ENCODE measurements around the gene KIFAP3.
A peak's percentile ranks its signal among the peaks of the same experiment; 100 is the strongest.
"Not testable (repeated sequence)": the region's sequence is repeated elsewhere in the genome, so short reads cannot be mapped to it uniquely, and the experiment has no call there.

KIFAP3 gene

DNA sequence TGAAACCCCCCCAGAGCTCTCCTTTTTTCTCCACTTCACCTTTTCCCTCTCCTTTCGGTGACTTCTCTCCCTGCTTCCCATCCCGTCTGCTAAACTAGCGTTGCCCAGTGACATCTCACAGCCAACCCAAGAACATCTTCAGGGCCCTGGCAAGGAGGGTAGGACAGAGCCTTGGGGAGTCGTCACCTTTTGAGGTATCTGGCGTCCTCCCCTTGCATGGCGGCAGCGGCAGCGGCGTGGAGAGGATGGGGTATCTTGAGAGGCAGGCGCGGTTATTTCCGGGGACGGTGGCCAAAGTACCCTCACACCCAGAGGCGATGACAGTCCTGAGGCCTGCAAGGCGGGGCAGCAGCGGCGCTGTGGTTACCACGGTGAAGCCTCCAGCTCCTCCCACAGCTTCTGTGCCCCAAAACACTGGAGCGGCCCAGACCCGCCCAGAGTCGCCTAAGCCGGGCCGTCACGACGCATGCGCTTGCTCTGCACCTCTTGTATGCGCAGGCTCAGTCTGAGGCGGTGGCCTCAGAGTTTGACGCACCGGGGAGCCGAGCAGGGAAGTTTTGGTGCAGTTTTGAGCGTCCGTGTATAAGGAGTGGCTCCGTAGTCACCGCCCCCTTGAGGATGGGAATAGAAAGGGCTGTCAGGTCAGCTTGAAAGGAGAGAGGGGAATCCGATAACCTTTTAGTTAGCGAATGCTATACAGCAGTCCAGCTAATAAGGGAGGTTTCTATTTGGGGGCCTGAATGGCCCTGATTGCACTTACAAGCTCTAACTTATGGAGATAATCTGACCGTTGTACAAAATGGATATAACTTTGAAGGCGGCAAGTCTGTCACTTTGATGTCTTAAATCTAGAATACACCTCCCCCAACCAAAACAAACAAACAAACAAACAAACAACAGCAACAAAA, at the start of gene KIFAP3:
Gene KIFAP3, minus strand, starts transcription at position 446 of the 908 bp plus-strand sequence. Its CDS starts 228 bp downstream, at position 218.
- no peaks in the 10 kb centered on the region for H3K36me3 ChIP-seq (ENCODE audit: control insufficient read depth in 2 of 2, insufficient read depth in 2 of 2, low read length in 2 of 2)
- H3K4me3 ChIP-seq (ENCODE audit: low read length in 2 of 2) = peak within 1 kb of the TSS; percentile 97 to 98
- peak within 1 kb of the TSS; percentile 80 to 89 for H3K9ac ChIP-seq (ENCODE audit: low read depth in 1 of 2, low read length in 2 of 2)
- no peaks in the 10 kb centered on the region for H3K27me3 ChIP-seq (ENCODE audit: control insufficient read depth in 2 of 2, insufficient read depth in 2 of 2, low read length in 2 of 2)
- peak within 1 kb of the TSS; percentile 80 to 90 for H3K27ac ChIP-seq (ENCODE audit: low read depth in 2 of 2, low read length in 2 of 2)
- H3K4me1 ChIP-seq (ENCODE audit: control insufficient read depth in 2 of 2, insufficient read depth in 2 of 2, low read length in 2 of 2) = peaks cover 4 to 12% of the 10 kb centered on the region in 2 donors
- H3K9me3 ChIP-seq (ENCODE audit: control insufficient read depth in 2 of 2, low read length in 2 of 2) = peaks cover 3 to 4% of the 10 kb centered on the region in 2 donors

DNA sequence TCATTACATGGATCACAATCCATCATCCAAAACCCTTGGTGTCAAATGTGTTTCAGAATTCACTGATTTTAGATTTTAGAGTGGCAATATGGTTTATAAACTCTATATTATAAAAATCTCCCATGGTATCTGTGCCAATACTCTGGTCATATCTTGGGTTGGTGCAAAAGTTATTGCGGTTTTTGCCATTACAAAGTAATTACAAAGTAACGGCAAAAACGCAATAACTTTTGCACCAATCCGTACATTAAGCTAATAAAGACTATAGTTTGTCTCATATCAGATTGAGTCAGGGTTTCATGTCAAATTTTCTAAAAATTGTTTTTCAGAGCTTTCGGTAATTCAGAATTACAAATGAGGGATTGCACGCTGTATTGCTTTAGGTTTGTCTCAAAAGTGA, 47.9 kb upstream of the KIFAP3 start:
- H3K9ac ChIP-seq (ENCODE audit: low read depth in 1 of 2, low read length in 2 of 2) = no peak overlapping the region
- no peaks in the 10 kb centered on the region for H3K9me3 ChIP-seq (ENCODE audit: control insufficient read depth in 2 of 2, low read length in 2 of 2)
- H3K4me3 ChIP-seq (ENCODE audit: low read length in 2 of 2) = no peak overlapping the region
- H3K4me1 ChIP-seq (ENCODE audit: control insufficient read depth in 2 of 2, insufficient read depth in 2 of 2, low read length in 2 of 2) = no peaks in the 10 kb centered on the region
- no peak overlapping the region for H3K27ac ChIP-seq (ENCODE audit: low read depth in 2 of 2, low read length in 2 of 2)
- H3K27me3 ChIP-seq (ENCODE audit: control insufficient read depth in 2 of 2, insufficient read depth in 2 of 2, low read length in 2 of 2) = no peaks in the 10 kb centered on the region
- H3K36me3 ChIP-seq (ENCODE audit: control insufficient read depth in 2 of 2, insufficient read depth in 2 of 2, low read length in 2 of 2) = no peaks in the 10 kb centered on the region

DNA sequence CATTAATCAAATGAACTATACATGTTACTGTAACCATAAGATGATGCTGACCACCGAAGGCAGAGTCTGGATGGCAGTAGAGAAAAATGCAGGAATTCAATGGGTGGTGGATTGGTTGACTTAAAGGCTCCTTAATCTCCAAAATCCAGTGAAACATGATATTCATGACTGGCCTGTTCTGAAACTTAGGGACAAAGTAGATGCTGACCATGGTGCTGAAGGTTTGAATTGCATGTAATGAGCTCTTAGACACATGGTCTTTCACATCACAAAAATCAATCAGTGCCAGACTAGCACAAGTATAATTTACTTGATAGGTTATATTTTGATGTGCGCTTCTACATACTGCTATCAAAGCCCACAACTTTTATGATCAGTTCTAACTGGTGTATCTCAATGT, 40.4 kb upstream of the KIFAP3 start:
- H3K36me3 ChIP-seq (ENCODE audit: control insufficient read depth in 2 of 2, insufficient read depth in 2 of 2, low read length in 2 of 2) = no peaks in the 10 kb centered on the region
- H3K27me3 ChIP-seq (ENCODE audit: control insufficient read depth in 2 of 2, insufficient read depth in 2 of 2, low read length in 2 of 2) = no peaks in the 10 kb centered on the region
- H3K9ac ChIP-seq (ENCODE audit: low read depth in 1 of 2, low read length in 2 of 2) = no peak overlapping the region
- no peaks in the 10 kb centered on the region for H3K4me1 ChIP-seq (ENCODE audit: control insufficient read depth in 2 of 2, insufficient read depth in 2 of 2, low read length in 2 of 2)
- no peaks in the 10 kb centered on the region for H3K9me3 ChIP-seq (ENCODE audit: control insufficient read depth in 2 of 2, low read length in 2 of 2)
- H3K27ac ChIP-seq (ENCODE audit: low read depth in 2 of 2, low read length in 2 of 2) = no peak overlapping the region
- H3K4me3 ChIP-seq (ENCODE audit: low read length in 2 of 2) = no peak overlapping the region

DNA sequence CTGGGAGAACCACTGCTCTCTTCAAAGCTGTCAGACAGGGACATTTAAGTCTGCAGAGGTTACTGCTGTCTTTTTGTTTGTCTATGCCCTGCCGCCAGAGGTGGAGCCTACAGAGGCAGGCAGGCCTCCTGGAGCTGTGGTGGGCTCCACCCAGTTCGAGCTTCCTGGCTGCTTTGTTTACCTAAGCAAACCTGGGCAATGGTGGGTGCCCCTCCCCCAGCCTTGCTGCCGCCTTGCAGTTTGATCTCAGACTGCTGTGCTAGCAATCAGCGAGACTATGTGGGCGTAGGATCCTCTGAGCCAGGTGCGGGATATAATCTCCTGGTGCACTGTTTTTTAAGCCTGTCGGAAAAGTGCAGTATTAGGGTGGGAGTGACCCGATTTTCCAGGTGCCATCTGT, 38.6 kb upstream of the KIFAP3 start:
- H3K4me1 ChIP-seq (ENCODE audit: control insufficient read depth in 2 of 2, insufficient read depth in 2 of 2, low read length in 2 of 2); H3K27me3 ChIP-seq (ENCODE audit: control insufficient read depth in 2 of 2, insufficient read depth in 2 of 2, low read length in 2 of 2); H3K36me3 ChIP-seq (ENCODE audit: control insufficient read depth in 2 of 2, insufficient read depth in 2 of 2, low read length in 2 of 2); H3K4me3 ChIP-seq (ENCODE audit: low read length in 2 of 2); H3K9me3 ChIP-seq (ENCODE audit: control insufficient read depth in 2 of 2, low read length in 2 of 2); H3K27ac ChIP-seq (ENCODE audit: low read depth in 2 of 2, low read length in 2 of 2); H3K9ac ChIP-seq (ENCODE audit: low read depth in 1 of 2, low read length in 2 of 2): not testable (repeated sequence)

DNA sequence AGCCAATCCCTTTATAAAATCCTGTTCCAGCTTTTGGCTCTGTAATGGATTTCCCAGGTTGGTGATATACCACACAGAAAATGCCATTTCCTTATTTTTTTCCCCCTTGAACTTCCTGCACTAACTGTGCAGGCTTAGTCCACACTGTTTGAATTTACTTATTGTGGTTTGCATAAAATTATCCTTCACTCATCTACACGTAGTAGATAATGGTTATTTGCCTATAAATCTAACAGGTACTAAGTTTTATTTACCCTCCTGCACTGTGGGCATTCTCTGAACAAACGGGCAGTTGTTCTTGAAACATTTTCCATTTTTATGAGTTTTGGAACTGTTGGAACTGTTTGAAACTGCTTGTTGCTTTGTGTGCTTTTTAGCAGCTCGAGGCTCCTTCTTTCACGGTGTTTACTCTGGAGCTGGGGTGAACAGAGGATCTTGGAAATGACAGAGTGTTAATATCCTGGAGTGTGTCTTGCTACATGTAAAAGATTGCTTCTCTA, 23.0 kb upstream of the KIFAP3 start:
- no peaks in the 10 kb centered on the region for H3K9me3 ChIP-seq (ENCODE audit: control insufficient read depth in 2 of 2, low read length in 2 of 2)
- no peak overlapping the region for H3K9ac ChIP-seq (ENCODE audit: low read depth in 1 of 2, low read length in 2 of 2)
- H3K4me3 ChIP-seq (ENCODE audit: low read length in 2 of 2) = peak overlapping the region in 1 of 2 donors; percentile 32
- no peaks in the 10 kb centered on the region for H3K4me1 ChIP-seq (ENCODE audit: control insufficient read depth in 2 of 2, insufficient read depth in 2 of 2, low read length in 2 of 2)
- H3K27ac ChIP-seq (ENCODE audit: low read depth in 2 of 2, low read length in 2 of 2) = no peak overlapping the region
- H3K27me3 ChIP-seq (ENCODE audit: control insufficient read depth in 2 of 2, insufficient read depth in 2 of 2, low read length in 2 of 2) = no peaks in the 10 kb centered on the region
- no peaks in the 10 kb centered on the region for H3K36me3 ChIP-seq (ENCODE audit: control insufficient read depth in 2 of 2, insufficient read depth in 2 of 2, low read length in 2 of 2)

DNA sequence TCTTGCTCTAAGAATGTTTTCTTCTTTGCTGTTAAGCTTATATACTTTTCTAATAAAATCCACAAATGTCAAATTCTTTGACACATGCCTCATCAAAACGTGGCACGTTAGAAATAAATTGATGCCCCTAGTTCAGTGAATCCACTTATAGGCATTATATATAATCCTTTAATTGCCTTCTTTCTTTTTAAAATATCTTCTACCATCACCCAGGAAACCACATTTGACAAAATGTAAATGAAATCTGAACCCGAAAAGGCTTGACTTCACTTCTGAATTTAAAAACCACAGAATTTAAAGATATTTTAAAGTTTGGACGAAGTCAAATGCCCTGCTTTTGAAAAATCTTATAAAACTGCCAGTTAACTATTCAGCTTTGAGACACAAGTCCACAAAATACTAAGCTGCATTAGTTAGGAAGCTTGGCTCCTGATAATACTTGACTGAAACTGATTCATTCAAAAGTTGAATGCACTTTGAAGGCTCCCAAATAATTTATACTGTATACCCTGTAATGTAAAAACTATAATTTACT, 22.4 kb upstream of the KIFAP3 start:
- no peaks in the 10 kb centered on the region for H3K36me3 ChIP-seq (ENCODE audit: control insufficient read depth in 2 of 2, insufficient read depth in 2 of 2, low read length in 2 of 2)
- no peak overlapping the region for H3K4me3 ChIP-seq (ENCODE audit: low read length in 2 of 2)
- H3K9ac ChIP-seq (ENCODE audit: low read depth in 1 of 2, low read length in 2 of 2) = no peak overlapping the region
- no peaks in the 10 kb centered on the region for H3K9me3 ChIP-seq (ENCODE audit: control insufficient read depth in 2 of 2, low read length in 2 of 2)
- no peak overlapping the region for H3K27ac ChIP-seq (ENCODE audit: low read depth in 2 of 2, low read length in 2 of 2)
- H3K4me1 ChIP-seq (ENCODE audit: control insufficient read depth in 2 of 2, insufficient read depth in 2 of 2, low read length in 2 of 2) = no peaks in the 10 kb centered on the region
- no peaks in the 10 kb centered on the region for H3K27me3 ChIP-seq (ENCODE audit: control insufficient read depth in 2 of 2, insufficient read depth in 2 of 2, low read length in 2 of 2)

DNA sequence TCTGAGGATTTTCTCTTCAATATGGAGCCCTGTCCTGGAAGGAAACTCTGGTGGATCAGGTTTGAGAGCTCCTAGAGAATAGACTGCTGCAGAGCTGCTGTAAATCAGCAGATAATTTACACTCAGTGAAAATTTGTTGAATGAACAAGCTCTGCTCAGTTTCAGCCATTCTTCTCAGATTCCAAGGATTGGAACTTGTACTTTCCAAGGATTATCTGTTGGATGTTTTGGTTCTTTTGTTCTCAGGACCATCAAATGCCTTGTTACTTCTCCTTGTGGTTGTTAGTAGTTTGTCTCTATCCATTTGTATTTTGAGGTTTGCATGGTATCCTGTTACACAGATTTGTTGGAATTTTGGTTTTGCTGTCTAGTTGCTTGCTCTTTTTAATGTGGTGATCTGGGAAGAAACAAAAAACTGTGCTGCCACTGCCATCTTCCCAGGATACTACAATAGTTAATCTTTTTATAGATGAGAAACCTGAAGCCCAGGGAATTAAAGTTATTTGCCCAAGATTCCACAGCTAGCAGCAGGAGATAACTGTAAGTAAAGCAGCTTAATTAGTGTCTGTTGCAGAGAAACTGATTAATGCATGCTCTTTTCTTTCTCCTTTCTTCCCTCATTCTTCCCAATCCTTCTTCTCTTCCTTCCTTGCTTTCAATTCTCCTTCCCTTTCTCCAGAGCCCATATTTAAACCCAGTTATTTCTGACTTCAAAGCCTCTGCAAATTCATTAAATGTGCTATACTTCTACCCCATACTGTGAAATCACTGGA, 21.7 kb upstream of the KIFAP3 start:
- H3K4me3 ChIP-seq (ENCODE audit: low read length in 2 of 2) = no peak overlapping the region
- no peak overlapping the region for H3K27ac ChIP-seq (ENCODE audit: low read depth in 2 of 2, low read length in 2 of 2)
- H3K36me3 ChIP-seq (ENCODE audit: control insufficient read depth in 2 of 2, insufficient read depth in 2 of 2, low read length in 2 of 2) = no peaks in the 10 kb centered on the region
- no peak overlapping the region for H3K9ac ChIP-seq (ENCODE audit: low read depth in 1 of 2, low read length in 2 of 2)
- no peaks in the 10 kb centered on the region for H3K4me1 ChIP-seq (ENCODE audit: control insufficient read depth in 2 of 2, insufficient read depth in 2 of 2, low read length in 2 of 2)
- no peaks in the 10 kb centered on the region for H3K9me3 ChIP-seq (ENCODE audit: control insufficient read depth in 2 of 2, low read length in 2 of 2)
- no peaks in the 10 kb centered on the region for H3K27me3 ChIP-seq (ENCODE audit: control insufficient read depth in 2 of 2, insufficient read depth in 2 of 2, low read length in 2 of 2)

DNA sequence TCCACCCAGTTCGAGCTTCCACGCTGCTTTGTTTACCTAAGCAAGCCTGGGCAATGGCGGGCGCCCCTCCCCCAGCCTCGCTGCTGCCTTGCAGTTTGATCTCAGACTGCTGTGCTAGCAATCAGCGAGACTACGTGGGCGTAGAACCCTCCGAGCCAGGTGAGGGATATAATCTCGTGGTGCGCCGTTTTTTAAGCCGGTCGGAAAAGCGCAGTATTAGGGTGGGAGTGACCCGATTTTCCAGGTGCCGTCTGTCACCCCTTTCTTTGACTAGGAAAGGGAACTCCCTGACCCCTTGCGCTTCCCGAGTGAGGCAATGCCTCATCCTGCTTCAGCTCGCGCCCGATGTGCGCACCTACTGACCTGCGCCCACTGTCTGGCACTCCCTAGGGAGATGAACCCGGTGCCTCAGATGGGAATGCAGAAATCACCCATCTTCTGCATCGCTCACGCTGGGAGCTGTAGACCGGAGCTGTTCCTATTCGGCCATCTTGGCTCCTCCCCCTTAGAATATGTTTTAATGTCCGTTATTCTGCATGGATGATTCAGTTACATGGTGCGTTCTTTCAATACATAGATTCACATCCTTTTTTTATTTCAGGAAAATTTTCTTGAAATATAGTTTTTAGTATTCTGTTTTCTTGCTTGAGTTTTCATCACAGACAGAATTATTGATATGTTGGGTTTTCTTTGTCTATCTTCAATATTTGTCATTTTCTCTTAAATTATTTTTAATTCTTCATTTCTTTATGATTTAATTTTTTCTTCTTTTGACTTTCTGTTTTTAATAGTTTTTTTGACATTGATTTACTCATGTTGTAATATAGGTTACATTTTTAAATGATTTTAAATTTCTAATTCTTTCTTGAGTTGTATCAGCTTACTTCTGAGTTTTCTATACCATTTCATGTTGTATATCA, 20.5 kb upstream of the KIFAP3 start:
- H3K27me3 ChIP-seq (ENCODE audit: control insufficient read depth in 2 of 2, insufficient read depth in 2 of 2, low read length in 2 of 2); H3K27ac ChIP-seq (ENCODE audit: low read depth in 2 of 2, low read length in 2 of 2); H3K4me3 ChIP-seq (ENCODE audit: low read length in 2 of 2); H3K9me3 ChIP-seq (ENCODE audit: control insufficient read depth in 2 of 2, low read length in 2 of 2); H3K4me1 ChIP-seq (ENCODE audit: control insufficient read depth in 2 of 2, insufficient read depth in 2 of 2, low read length in 2 of 2); H3K9ac ChIP-seq (ENCODE audit: low read depth in 1 of 2, low read length in 2 of 2); H3K36me3 ChIP-seq (ENCODE audit: control insufficient read depth in 2 of 2, insufficient read depth in 2 of 2, low read length in 2 of 2): not testable (repeated sequence)

DNA sequence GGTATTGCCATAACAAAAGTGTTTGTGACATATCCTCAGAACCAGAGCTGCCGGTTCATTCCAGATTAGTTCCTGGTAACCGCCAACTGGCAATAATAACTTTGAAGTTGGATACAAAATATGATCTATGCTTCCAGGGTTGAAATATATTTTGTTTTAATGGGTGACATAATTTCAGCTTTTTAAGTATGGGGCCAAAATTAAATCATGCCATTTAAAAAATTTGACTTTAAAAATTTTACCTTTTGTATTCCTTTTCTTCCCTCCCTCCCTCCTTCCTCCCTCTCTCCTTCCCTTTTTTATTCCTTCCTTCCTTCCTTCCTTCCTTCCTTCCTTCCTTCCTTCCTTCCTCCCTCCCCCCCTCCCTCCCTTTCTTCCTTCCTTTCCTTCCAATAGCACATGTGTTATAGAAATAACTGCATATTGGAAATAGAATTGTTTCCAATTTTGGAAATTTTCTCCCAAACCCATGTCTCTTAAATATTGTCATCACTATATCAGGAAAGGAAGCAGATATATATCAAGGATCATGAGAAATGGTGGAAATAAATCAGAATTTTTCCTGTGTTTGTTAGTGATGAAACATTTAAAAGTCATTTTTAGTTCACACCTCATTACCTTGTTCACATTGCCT, 12.0 kb upstream of the KIFAP3 start:
- H3K27ac ChIP-seq (ENCODE audit: low read depth in 2 of 2, low read length in 2 of 2) = no peak overlapping the region
- H3K27me3 ChIP-seq (ENCODE audit: control insufficient read depth in 2 of 2, insufficient read depth in 2 of 2, low read length in 2 of 2) = no peaks in the 10 kb centered on the region
- H3K4me3 ChIP-seq (ENCODE audit: low read length in 2 of 2) = no peak overlapping the region
- no peak overlapping the region for H3K9ac ChIP-seq (ENCODE audit: low read depth in 1 of 2, low read length in 2 of 2)
- H3K9me3 ChIP-seq (ENCODE audit: control insufficient read depth in 2 of 2, low read length in 2 of 2) = no peaks in the 10 kb centered on the region
- H3K36me3 ChIP-seq (ENCODE audit: control insufficient read depth in 2 of 2, insufficient read depth in 2 of 2, low read length in 2 of 2) = no peaks in the 10 kb centered on the region
- no peaks in the 10 kb centered on the region for H3K4me1 ChIP-seq (ENCODE audit: control insufficient read depth in 2 of 2, insufficient read depth in 2 of 2, low read length in 2 of 2)

Measured in mucosa of rectum (tissue), 2 donors.